Endothelial cell of umbilical vein (primary cell): ENCODE data around the gene BMPR1A.

Experiments
- EZH2 ChIP-seq: IDR thresholded peaks from 2 replicates; pipeline ENCODE4 v1.6.1; 2012; ENCODE audit warnings: borderline replicate concordance, low read depth, mild to moderate bottlenecking, moderate library complexity, low read length, inconsistent platforms; ENCODE audit not compliant: severe bottlenecking
- GATA2 ChIP-seq: IDR thresholded peaks from 2 replicates; pipeline ENCODE4 v1.7.0; 2011; ENCODE audit warnings: low read depth, mild to moderate bottlenecking, moderate library complexity, mixed read lengths, low read length; ENCODE audit not compliant: insufficient read length, insufficient read depth
- JUN ChIP-seq: IDR thresholded peaks from 2 replicates; pipeline ENCODE4 v1.6.1; 2011; ENCODE audit warnings: borderline replicate concordance, low read depth; ENCODE audit not compliant: insufficient read length, insufficient read depth
- TF ChIP-seq, protein P1 (sequence below), 2 donors: IDR thresholded peaks; 1 replicate in 1 of 2; 2 replicates in 1 of 2; pipeline ENCODE4 v1.5.1; 2011; ENCODE audit warnings: low read length in 2 of 2, mild to moderate bottlenecking in 2 of 2, moderate library complexity in 2 of 2, control low read depth in 1 of 2, inconsistent platforms in 1 of 2, low read depth in 1 of 2; ENCODE audit not compliant: insufficient read depth in 1 of 2; ENCODE audit errors: extremely low read depth in 1 of 2

DNA sequence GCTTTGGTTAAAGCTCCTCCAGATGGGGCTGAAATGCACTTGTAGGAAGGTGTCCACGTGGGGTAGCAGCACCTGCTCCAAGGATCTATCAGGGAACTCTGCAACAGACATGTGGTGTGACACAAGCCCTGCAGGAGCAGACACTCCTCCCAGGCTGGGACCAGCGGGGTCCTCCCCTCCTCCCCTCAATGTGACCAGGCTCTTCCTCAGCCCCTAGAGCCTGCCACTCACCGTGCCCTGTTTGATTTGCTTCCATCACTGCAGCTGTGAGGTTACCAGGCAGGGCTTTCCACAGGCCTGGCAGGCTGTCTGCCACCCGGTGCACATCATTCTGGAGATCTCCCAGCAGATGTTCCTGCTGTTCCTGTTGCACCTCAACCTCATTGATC lies 187.6 kb downstream of the BMPR1A start:
- TF ChIP-seq, protein P1, sequence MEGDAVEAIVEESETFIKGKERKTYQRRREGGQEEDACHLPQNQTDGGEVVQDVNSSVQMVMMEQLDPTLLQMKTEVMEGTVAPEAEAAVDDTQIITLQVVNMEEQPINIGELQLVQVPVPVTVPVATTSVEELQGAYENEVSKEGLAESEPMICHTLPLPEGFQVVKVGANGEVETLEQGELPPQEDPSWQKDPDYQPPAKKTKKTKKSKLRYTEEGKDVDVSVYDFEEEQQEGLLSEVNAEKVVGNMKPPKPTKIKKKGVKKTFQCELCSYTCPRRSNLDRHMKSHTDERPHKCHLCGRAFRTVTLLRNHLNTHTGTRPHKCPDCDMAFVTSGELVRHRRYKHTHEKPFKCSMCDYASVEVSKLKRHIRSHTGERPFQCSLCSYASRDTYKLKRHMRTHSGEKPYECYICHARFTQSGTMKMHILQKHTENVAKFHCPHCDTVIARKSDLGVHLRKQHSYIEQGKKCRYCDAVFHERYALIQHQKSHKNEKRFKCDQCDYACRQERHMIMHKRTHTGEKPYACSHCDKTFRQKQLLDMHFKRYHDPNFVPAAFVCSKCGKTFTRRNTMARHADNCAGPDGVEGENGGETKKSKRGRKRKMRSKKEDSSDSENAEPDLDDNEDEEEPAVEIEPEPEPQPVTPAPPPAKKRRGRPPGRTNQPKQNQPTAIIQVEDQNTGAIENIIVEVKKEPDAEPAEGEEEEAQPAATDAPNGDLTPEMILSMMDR (IDR thresholded peaks at IDR 0.05; ENCODE audit: extremely low read depth in 1 of 2, insufficient read depth in 1 of 2, low read depth in 1 of 2, low read length in 2 of 2), result no peak
- TF ChIP-seq EZH2 (no peak), JUN (no peak), GATA2 (no peak)
